PC-9 (cell line): ENCODE results near the gene RGS19.

Source experiments
- EZH2 ChIP-seq: fragments of 200-600 bp; sonication (generic); IDR thresholded peaks from 2 replicates; pipeline ENCODE4 v1.8.0; 2017; ENCODE audit warnings: antibody characterized with exemption, low read depth
- TF ChIP-seq, protein P1 (sequence below): fragments of 200-600 bp; sonication (generic); conservative IDR thresholded peaks from 2 replicates; pipeline ENCODE4 v1.6.1; 2017; ENCODE audit warnings: mixed run types, antibody characterized with exemption, mild to moderate bottlenecking, moderate library complexity

DNA sequence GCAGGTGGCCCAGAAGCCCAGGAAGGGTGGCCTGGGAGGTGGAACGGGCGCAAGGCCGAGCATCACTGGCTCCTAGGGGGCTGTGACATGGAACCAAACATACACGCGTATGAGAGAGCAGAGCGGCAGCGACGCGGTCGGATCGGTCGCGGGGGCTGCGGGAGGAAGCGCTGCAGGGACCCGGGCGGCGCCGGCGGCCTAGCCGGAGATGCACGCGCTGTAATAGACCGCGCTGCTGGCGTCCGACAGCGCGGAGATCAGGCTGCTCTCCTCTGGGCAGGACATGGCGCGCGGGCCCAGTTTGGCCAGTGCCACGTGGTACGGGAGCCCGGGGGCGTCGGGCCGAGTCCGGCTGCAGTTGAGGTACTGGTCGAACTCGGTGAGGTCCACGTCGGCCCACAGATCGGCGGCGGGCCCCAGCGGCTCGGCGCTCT, 31.3 kb downstream of the RGS19 start:
- TF ChIP-seq, protein P1, sequence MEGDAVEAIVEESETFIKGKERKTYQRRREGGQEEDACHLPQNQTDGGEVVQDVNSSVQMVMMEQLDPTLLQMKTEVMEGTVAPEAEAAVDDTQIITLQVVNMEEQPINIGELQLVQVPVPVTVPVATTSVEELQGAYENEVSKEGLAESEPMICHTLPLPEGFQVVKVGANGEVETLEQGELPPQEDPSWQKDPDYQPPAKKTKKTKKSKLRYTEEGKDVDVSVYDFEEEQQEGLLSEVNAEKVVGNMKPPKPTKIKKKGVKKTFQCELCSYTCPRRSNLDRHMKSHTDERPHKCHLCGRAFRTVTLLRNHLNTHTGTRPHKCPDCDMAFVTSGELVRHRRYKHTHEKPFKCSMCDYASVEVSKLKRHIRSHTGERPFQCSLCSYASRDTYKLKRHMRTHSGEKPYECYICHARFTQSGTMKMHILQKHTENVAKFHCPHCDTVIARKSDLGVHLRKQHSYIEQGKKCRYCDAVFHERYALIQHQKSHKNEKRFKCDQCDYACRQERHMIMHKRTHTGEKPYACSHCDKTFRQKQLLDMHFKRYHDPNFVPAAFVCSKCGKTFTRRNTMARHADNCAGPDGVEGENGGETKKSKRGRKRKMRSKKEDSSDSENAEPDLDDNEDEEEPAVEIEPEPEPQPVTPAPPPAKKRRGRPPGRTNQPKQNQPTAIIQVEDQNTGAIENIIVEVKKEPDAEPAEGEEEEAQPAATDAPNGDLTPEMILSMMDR, result no peak
- TF ChIP-seq EZH2, result no peak
